ENCODE results near the gene CHST15.

Gene CHST15

GRCh38 chr10:123995461-123996131 is 97.8 kb downstream of the CHST15 start:
- Histone ChIP-seq H3K27me3 (ENCODE audit: insufficient read depth, low read length, poor library complexity, severe bottlenecking) (no peaks in the 10 kb centered on the region), H3K4me3 (ENCODE audit: low read length, poor library complexity, severe bottlenecking) (no peak overlapping the region), H2AFZ (ENCODE audit: low read length) (no peak overlapping the region), H3K4me1 (ENCODE audit: insufficient read depth, low read length, poor library complexity, severe bottlenecking) (no peaks in the 10 kb centered on the region), H3F3A (ENCODE audit: low read depth) (no peaks in the 10 kb centered on the region), H3K79me2 (ENCODE audit: insufficient read depth, low read length) (no peaks in the 10 kb centered on the region), H3K9me3 (ENCODE audit: insufficient read depth, low read depth, low read length) (no peaks in the 10 kb centered on the region), H4K20me1 (ENCODE audit: insufficient read depth, low read length, poor library complexity, severe bottlenecking) (no peaks in the 10 kb centered on the region), H3K4me2 (ENCODE audit: low read depth, low read length, poor library complexity, severe bottlenecking) (no peak overlapping the region), H3K9ac (ENCODE audit: low read depth, low read length, poor library complexity, severe bottlenecking) (no peak overlapping the region), H3K36me3 (ENCODE audit: insufficient read depth, low read length) (no peaks in the 10 kb centered on the region), H3K9me2 (replicated peaks; ENCODE audit: low read depth, low read length) (no peaks in the 10 kb centered on the region)
- TF ChIP-seq EZH2phosphoT487 (IDR thresholded peaks at IDR 0.05; ENCODE audit: borderline replicate concordance) (no peak), CTCF (conservative IDR thresholded peaks at IDR 0.05; ENCODE audit: low read length) (peak; percentile 51)

- TF ChIP-seq EZH2phosphoT487 (IDR thresholded peaks at IDR 0.05; ENCODE audit: borderline replicate concordance) (no peak), CTCF (conservative IDR thresholded peaks at IDR 0.05; ENCODE audit: low read length) (no peak)
- Histone ChIP-seq H3F3A (ENCODE audit: low read depth) (no peaks in the 10 kb centered on the region), H3K4me3 (ENCODE audit: low read length, poor library complexity, severe bottlenecking) (no peak overlapping the region), H3K79me2 (ENCODE audit: insufficient read depth, low read length) (no peaks in the 10 kb centered on the region), H3K9ac (ENCODE audit: low read depth, low read length, poor library complexity, severe bottlenecking) (no peak overlapping the region), H3K9me2 (replicated peaks; ENCODE audit: low read depth, low read length) (no peaks in the 10 kb centered on the region), H4K20me1 (ENCODE audit: insufficient read depth, low read length, poor library complexity, severe bottlenecking) (no peaks in the 10 kb centered on the region), H3K4me1 (ENCODE audit: insufficient read depth, low read length, poor library complexity, severe bottlenecking) (no peaks in the 10 kb centered on the region), H2AFZ (ENCODE audit: low read length) (0 out of 2 replicates have a peak overlapping the region, but pooled peaks have one; percentile 25), H3K27me3 (ENCODE audit: insufficient read depth, low read length, poor library complexity, severe bottlenecking) (no peaks in the 10 kb centered on the region), H3K4me2 (ENCODE audit: low read depth, low read length, poor library complexity, severe bottlenecking) (peak overlapping the region; percentile 74), H3K9me3 (ENCODE audit: insufficient read depth, low read depth, low read length) (no peaks in the 10 kb centered on the region), H3K36me3 (ENCODE audit: insufficient read depth, low read length) (no peaks in the 10 kb centered on the region)
These were observed 98.3 kb downstream of the CHST15 start for GRCh38 chr10:123995082-123995460.

GRCh38 chr10:123994417-123995081 is 98.8 kb downstream of the CHST15 start:
- Histone ChIP-seq H2AFZ (ENCODE audit: low read length) (peak overlapping the region; percentile 97), H3K79me2 (ENCODE audit: insufficient read depth, low read length) (no peaks in the 10 kb centered on the region), H3K9ac (ENCODE audit: low read depth, low read length, poor library complexity, severe bottlenecking) (peak overlapping the region; percentile 16), H3K4me3 (ENCODE audit: low read length, poor library complexity, severe bottlenecking) (peak overlapping the region; percentile 68), H3K36me3 (ENCODE audit: insufficient read depth, low read length) (no peaks in the 10 kb centered on the region), H4K20me1 (ENCODE audit: insufficient read depth, low read length, poor library complexity, severe bottlenecking) (no peaks in the 10 kb centered on the region), H3F3A (ENCODE audit: low read depth) (no peaks in the 10 kb centered on the region), H3K4me1 (ENCODE audit: insufficient read depth, low read length, poor library complexity, severe bottlenecking) (no peaks in the 10 kb centered on the region), H3K4me2 (ENCODE audit: low read depth, low read length, poor library complexity, severe bottlenecking) (peak overlapping the region; percentile 74), H3K9me3 (ENCODE audit: insufficient read depth, low read depth, low read length) (no peaks in the 10 kb centered on the region), H3K27me3 (ENCODE audit: insufficient read depth, low read length, poor library complexity, severe bottlenecking) (no peaks in the 10 kb centered on the region), H3K9me2 (replicated peaks; ENCODE audit: low read depth, low read length) (no peaks in the 10 kb centered on the region)
- peak; percentile 91 for TF ChIP-seq CTCF (conservative IDR thresholded peaks at IDR 0.05; ENCODE audit: low read length)
- no peak for TF ChIP-seq EZH2phosphoT487 (IDR thresholded peaks at IDR 0.05; ENCODE audit: borderline replicate concordance)

Data from Loucy (cell line).